Endothelial cell of umbilical vein (primary cell): ENCODE data around the gene WASF3. TPM values are rescaled to one million over a fixed set of nuclear protein-coding genes. Genes with fewer than 3 reads are reported as not detected.

ENCODE experiments used
- BruUV-seq: library from RNA; stranded (reverse); fragments of 400-500 nt; replicated peaks from 2 replicates; lab custom pipeline; 2021; lab: Mats Ljungman, UMichigan
- CTCF ChIA-PET: fragments of 300-600, 350-600 bp; sonication (Branson Sonifier 250); formaldehyde crosslinking; loops from one replicate; lab custom pipeline; 2021; ENCODE audit warnings: antibody characterized with exemption, inconsistent platforms; lab: Charles Lee
- POLR2A ChIA-PET: fragments of 300-600, 350-600 bp; sonication (Branson Sonifier 250); formaldehyde crosslinking; loops from one replicate; lab custom pipeline; 2021; ENCODE audit warnings: antibody characterized with exemption, inconsistent platforms; lab: Charles Lee
- DNase-seq: peaks from one replicate; pipeline ENCODE4 v3.0.0-alpha.2; 2011; ENCODE audit warnings: low read depth, low spot score
- FAIRE-seq: peaks from 2 replicates; lab custom pipeline; 2011; peaks lifted over from hg19 to GRCh38; lab: Jason Lieb, UNC
- H2AFZ ChIP-seq: 2 replicates; pipeline ENCODE4 v1.6.0; 2012; ENCODE audit warnings: low read depth, low read length, control low read depth, inconsistent platforms
- H3K27ac ChIP-seq: 2 replicates; pipeline ENCODE4 v1.5.1; 2011; ENCODE audit warnings: low read depth, mild to moderate bottlenecking, control low read depth, low read length, moderate library complexity; ENCODE audit not compliant: insufficient read depth
- H3K27me3 ChIP-seq, 2 experiments: 2 replicates each; pipeline versions ENCODE4 v1.6.0 to v1.6.1; 2011; ENCODE audit warnings: low read length in 2 of 2, mixed read lengths in 1 of 2; ENCODE audit not compliant: control insufficient read depth in 2 of 2, insufficient read depth in 2 of 2
- H3K36me3 ChIP-seq, 2 experiments: 2 replicates in 1 of 2; 3 replicates in 1 of 2; pipeline ENCODE4 v1.5.1; 2011; ENCODE audit warnings: low read length in 2 of 2, mild to moderate bottlenecking in 1 of 2, moderate library complexity in 1 of 2; ENCODE audit not compliant: control insufficient read depth in 2 of 2, insufficient read depth in 2 of 2; ENCODE audit errors: extremely low read depth in 1 of 2
- H3K4me1 ChIP-seq: 3 replicates; pipeline ENCODE4 v1.5.1; 2011; ENCODE audit warnings: mild to moderate bottlenecking, low read length; ENCODE audit not compliant: control insufficient read depth, insufficient read depth; ENCODE audit errors: extremely low read depth
- H3K4me2 ChIP-seq: 2 replicates; pipeline ENCODE4 v1.6.1; 2011; ENCODE audit warnings: low read length, control low read depth, mixed read lengths; ENCODE audit not compliant: insufficient read depth
- H3K4me3 ChIP-seq, 3 experiments: fragments of 200-600 bp in 1 of 3; sonication (generic), shearing (Covaris generic) in 1 of 3; replicated peaks in 1 of 3; 2 replicates each; pipeline ENCODE4 v1.5.1; 2011 to 2016; ENCODE audit warnings: control low read depth in 3 of 3, low read length in 3 of 3, mild to moderate bottlenecking in 2 of 3, inconsistent platforms in 1 of 3, low read depth in 1 of 3, moderate library complexity in 1 of 3; ENCODE audit not compliant: insufficient read depth in 1 of 3
- H3K79me2 ChIP-seq: 2 replicates; pipeline ENCODE4 v1.6.0; 2012; ENCODE audit warnings: low read length, inconsistent platforms; ENCODE audit not compliant: control insufficient read depth, insufficient read depth
- H3K9ac ChIP-seq: replicated peaks from 2 replicates; pipeline ENCODE3; 2011; ENCODE audit warnings: low read length, control low read depth; ENCODE audit not compliant: insufficient read depth; ENCODE audit errors: extremely low read depth
- H3K9me1 ChIP-seq: replicated peaks from 3 replicates; pipeline ENCODE4 v1.6.0; 2011; ENCODE audit warnings: mild to moderate bottlenecking, low read length; ENCODE audit not compliant: control insufficient read depth, insufficient read depth; ENCODE audit errors: extremely low read depth
- H3K9me3 ChIP-seq: replicated peaks from 2 replicates; pipeline ENCODE4 v1.5.1; 2012; ENCODE audit warnings: low read length, inconsistent platforms; ENCODE audit not compliant: control insufficient read depth, insufficient read depth
- H4K20me1 ChIP-seq: replicated peaks from 2 replicates; pipeline ENCODE3; 2011; ENCODE audit warnings: mild to moderate bottlenecking, low read length; ENCODE audit not compliant: control insufficient read depth, insufficient read depth; ENCODE audit errors: extremely low read depth
- CTCF ChIP-seq, 2 donors: IDR thresholded peaks; 1 replicate in 1 of 2; 2 replicates in 1 of 2; pipeline ENCODE4 v1.5.1; 2011; ENCODE audit warnings: low read length in 2 of 2, mild to moderate bottlenecking in 2 of 2, moderate library complexity in 2 of 2, control low read depth in 1 of 2, inconsistent platforms in 1 of 2, low read depth in 1 of 2; ENCODE audit not compliant: insufficient read depth in 1 of 2; ENCODE audit errors: extremely low read depth in 1 of 2
- EZH2 ChIP-seq: IDR thresholded peaks from 2 replicates; pipeline ENCODE4 v1.6.1; 2012; ENCODE audit warnings: borderline replicate concordance, low read depth, mild to moderate bottlenecking, moderate library complexity, low read length, inconsistent platforms; ENCODE audit not compliant: severe bottlenecking
- FOS ChIP-seq: IDR thresholded peaks from 2 replicates; pipeline ENCODE4 v1.6.1; 2011; ENCODE audit warnings: mild to moderate bottlenecking, low read length, moderate library complexity, borderline replicate concordance; ENCODE audit not compliant: insufficient read depth
- GATA2 ChIP-seq: IDR thresholded peaks from 2 replicates; pipeline ENCODE4 v1.7.0; 2011; ENCODE audit warnings: low read depth, mild to moderate bottlenecking, moderate library complexity, mixed read lengths, low read length; ENCODE audit not compliant: insufficient read length, insufficient read depth
- JUN ChIP-seq: IDR thresholded peaks from 2 replicates; pipeline ENCODE4 v1.6.1; 2011; ENCODE audit warnings: borderline replicate concordance, low read depth; ENCODE audit not compliant: insufficient read length, insufficient read depth
- MYC ChIP-seq: IDR thresholded peaks from one replicate; pipeline ENCODE4 v1.6.1; 2011; ENCODE audit warnings: mild to moderate bottlenecking, low read depth, low read length
- POLR2A ChIP-seq: IDR thresholded peaks from 2 replicates; pipeline ENCODE4 v1.6.1; 2012; ENCODE audit warnings: low read depth, mild to moderate bottlenecking, control low read depth, low read length
- POLR2AphosphoS5 ChIP-seq: IDR thresholded peaks from 2 replicates; pipeline ENCODE4 v1.6.1; 2012; ENCODE audit warnings: low read depth, mild to moderate bottlenecking, control low read depth, low read length, moderate library complexity; ENCODE audit not compliant: insufficient read depth
- dilution Hi-C: fragments of 300-500 bp; cut with MboI; formaldehyde crosslinking; loops from one replicate; pipeline ENCODE4 v1.15.0; 2019; ENCODE audit warnings: low sequenced_read_pairs; ENCODE audit not compliant: extremely low pct_ligation_motif_present
- intact Hi-C: fragments of 100-400 bp; cut with micrococcal nuclease; formaldehyde crosslinking; loops from one replicate; pipeline ENCODE4 v1.10.0; 2022
- polyA plus RNA-seq, 4 experiments: library from polyadenylated mRNA; depleted of rRNA in 3 of 4; stranded (reverse) in 3 of 4; unstranded in 1 of 4; fragments of >200 nt; gene quantifications; 2 replicates each; pipeline versions ENCODE4 v1.2.1 to v1.2.3, GENCODE V29; 2011 to 2012; ENCODE audit warnings: missing spikeins in 1 of 4
- total RNA-seq: library from RNA; stranded (reverse); gene quantifications from 2 replicates; pipeline ENCODE4 v1.2.3, GENCODE V29; 2021
- TF ChIP-seq, protein P1 (sequence below): IDR thresholded peaks from 2 replicates; pipeline ENCODE4 v1.6.1; 2011; ENCODE audit not compliant: insufficient read depth, insufficient read length

Gene WASF3
- total and polyA plus RNA-seq, 2 donors (not counting 3 experiments of a cell fraction or from before 2014, with no cell fraction given): 18.5 to 32.4 TPM

GRCh38 chr13:26710166-26710565 lies 152.7 kb downstream of the WASF3 start:
- Histone ChIP-seq H4K20me1 (no peaks in the 10 kb centered on the region), H3K4me3 (no peak overlapping the region), H3K4me1 (no peaks in the 10 kb centered on the region), H3K9me1 (no peaks in the 10 kb centered on the region), H3K27me3 (peaks cover 0 to 4% of the 10 kb centered on the region in 2 experiments), H3K79me2 (no peaks in the 10 kb centered on the region), H3K27ac (no peak overlapping the region), H2AFZ (no peak overlapping the region), H3K4me2 (no peak overlapping the region), H3K36me3 (no peaks in the 10 kb centered on the region), H3K9ac (no peak overlapping the region), H3K9me3 (no peaks in the 10 kb centered on the region)
- TF ChIP-seq POLR2AphosphoS5: no peak
- TF ChIP-seq JUN: no peak
- no peak for TF ChIP-seq EZH2
- TF ChIP-seq CTCF (IDR thresholded peaks at IDR 0.05; ENCODE audit: extremely low read depth in 1 of 2, insufficient read depth in 1 of 2, low read depth in 1 of 2, low read length in 2 of 2): no peak
- TF ChIP-seq MYC: no peak
- TF ChIP-seq GATA2: no peak
- TF ChIP-seq POLR2A: no peak
- TF ChIP-seq, protein P1, sequence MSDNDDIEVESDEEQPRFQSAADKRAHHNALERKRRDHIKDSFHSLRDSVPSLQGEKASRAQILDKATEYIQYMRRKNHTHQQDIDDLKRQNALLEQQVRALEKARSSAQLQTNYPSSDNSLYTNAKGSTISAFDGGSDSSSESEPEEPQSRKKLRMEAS: no peak
- no peak for TF ChIP-seq FOS
- POLR2A ChIA-PET: no interaction called here
- dilution Hi-C loops (no loop called here), intact Hi-C loops (no loop called here)
- DNase-seq (no peak), FAIRE-seq (no peak)
- BruUV-seq: no TSS peak
- CTCF ChIA-PET: interaction anchor here (0.8 to 3.1 kb wide), 2 partner anchors 12 to 525 kb away, joined by 3 to 18 read pairs; no protein-coding TSS in a partner anchor
